Measurements from ENCODE around the gene VPS4B. TPM values are rescaled to one million over a fixed set of nuclear protein-coding genes. Genes with fewer than 3 reads are reported as not detected.

Gene VPS4B
- total and polyA plus RNA-seq, 7 donors = 31.4 to 69.4 (median 40.0) TPM

DNA sequence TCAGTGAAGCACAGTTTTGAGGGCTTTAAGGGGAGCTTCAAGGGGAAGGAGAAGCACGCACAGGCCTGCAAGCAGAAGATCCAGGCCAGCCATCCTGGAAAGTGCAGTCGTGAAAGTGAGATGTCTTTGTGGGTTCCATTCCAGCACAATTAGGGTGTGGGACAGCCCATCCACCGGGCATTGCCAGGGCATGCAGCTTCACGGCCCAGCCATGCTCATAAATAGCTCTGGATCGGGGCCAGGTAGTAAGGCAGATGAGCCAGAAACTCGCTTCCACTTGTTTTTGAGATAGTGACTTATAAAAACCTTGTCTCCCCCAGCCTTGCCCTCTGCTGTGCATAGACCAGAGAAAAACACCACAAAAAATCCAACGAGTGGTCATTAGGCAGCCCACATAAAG is 76.2 kb downstream of the VPS4B start:
- H3K4me1 ChIP-seq = peaks cover 0 to 26% (median 23%) of the 10 kb centered on the region in 4 donors
- no peaks in the 10 kb centered on the region for H3K27me3 ChIP-seq
- DNase-seq = peak; percentile 83
- TF ChIP-seq POLR2AphosphoS5 (IDR thresholded peaks at IDR 0.05) = peak in 2 of 4 donors; percentile 29 to 30
- TF ChIP-seq, protein P1, sequence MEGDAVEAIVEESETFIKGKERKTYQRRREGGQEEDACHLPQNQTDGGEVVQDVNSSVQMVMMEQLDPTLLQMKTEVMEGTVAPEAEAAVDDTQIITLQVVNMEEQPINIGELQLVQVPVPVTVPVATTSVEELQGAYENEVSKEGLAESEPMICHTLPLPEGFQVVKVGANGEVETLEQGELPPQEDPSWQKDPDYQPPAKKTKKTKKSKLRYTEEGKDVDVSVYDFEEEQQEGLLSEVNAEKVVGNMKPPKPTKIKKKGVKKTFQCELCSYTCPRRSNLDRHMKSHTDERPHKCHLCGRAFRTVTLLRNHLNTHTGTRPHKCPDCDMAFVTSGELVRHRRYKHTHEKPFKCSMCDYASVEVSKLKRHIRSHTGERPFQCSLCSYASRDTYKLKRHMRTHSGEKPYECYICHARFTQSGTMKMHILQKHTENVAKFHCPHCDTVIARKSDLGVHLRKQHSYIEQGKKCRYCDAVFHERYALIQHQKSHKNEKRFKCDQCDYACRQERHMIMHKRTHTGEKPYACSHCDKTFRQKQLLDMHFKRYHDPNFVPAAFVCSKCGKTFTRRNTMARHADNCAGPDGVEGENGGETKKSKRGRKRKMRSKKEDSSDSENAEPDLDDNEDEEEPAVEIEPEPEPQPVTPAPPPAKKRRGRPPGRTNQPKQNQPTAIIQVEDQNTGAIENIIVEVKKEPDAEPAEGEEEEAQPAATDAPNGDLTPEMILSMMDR (IDR thresholded peaks at IDR 0.05) = no peak
- no peak for TF ChIP-seq EP300 (IDR thresholded peaks at IDR 0.05)
- no peaks in the 10 kb centered on the region for H3K9me3 ChIP-seq
- H3K27ac ChIP-seq = peak overlapping the region; percentile 39 to 80 (median 68)
- WGBS, 2 donors = 57 to 67% methylated on average over 7 of the region's 7 CpGs
- H3K36me3 ChIP-seq = peaks cover 13 to 85% (median 23%) of the 10 kb centered on the region in 4 donors
- intact Hi-C loops (cut with DNase I) = loop anchor here (5.0 kb wide), 2 partner anchors 76 to 91 kb away; partner anchors contain the start of gene VPS4B
- no peak overlapping the region for H3K4me3 ChIP-seq

DNA sequence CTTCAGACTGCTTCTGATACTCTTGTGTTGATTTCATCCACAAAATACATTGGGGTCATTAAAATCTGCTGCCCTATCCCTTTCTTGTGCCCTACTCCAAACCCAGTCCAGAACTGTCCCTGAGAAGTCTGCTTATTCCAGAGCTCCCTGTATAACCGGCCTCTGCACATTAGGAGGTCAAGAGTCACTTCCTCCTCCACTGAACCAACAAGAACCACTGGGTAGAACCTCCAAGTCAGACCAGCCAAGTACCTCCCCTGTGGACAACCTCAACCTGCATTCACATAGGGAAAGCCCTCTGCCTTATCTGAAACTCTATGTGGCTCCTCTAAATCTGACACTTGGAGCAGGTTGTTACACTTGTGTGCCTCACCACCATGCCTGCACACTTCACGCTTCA is 77.4 kb downstream of the VPS4B start:
- 59 to 84% methylated on average over 2 of the region's 2 CpGs for WGBS, 2 donors
- intact Hi-C loops (cut with DNase I) = loop anchor here (5.0 kb wide), 2 partner anchors 77 to 92 kb away; partner anchors contain the start of gene VPS4B
- H3K27me3 ChIP-seq = no peaks in the 10 kb centered on the region
- no peak for TF ChIP-seq EP300 (IDR thresholded peaks at IDR 0.05)
- no peak for TF ChIP-seq POLR2A (IDR thresholded peaks at IDR 0.05)
- TF ChIP-seq, protein P1 (IDR thresholded peaks at IDR 0.05) = no peak
- H3K36me3 ChIP-seq = peaks cover 9 to 85% (median 15%) of the 10 kb centered on the region in 4 donors
- no peaks in the 10 kb centered on the region for H3K9me3 ChIP-seq
- no peak for DNase-seq
- peak overlapping the region in 3 of 4 donors; percentile 65 to 80 (median 72) for H3K27ac ChIP-seq
- H3K4me3 ChIP-seq = no peak overlapping the region
- H3K4me1 ChIP-seq = peaks cover 0 to 26% (median 23%) of the 10 kb centered on the region in 4 donors

DNA sequence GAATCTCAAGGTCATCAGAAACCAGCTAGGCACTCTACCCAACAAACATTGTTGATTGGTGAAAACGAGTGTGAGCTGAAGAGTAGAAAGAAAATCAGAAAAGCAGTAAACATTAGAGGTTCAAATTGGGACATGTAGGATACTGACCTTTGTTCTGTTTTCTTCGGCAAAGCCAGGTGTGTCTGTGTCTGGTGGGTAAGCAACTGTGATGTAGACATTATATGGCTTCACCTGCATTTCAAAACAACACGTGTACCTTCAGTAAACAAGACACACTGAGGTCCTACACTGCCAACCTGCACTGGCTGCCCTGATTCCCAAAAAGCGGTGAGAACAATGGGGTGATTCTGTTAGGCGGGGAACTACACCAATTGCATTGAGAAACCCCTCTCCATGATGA is 78.0 kb downstream of the VPS4B start:
- no peaks in the 10 kb centered on the region for H3K9me3 ChIP-seq
- H3K4me1 ChIP-seq = peaks cover 0 to 26% (median 23%) of the 10 kb centered on the region in 4 donors
- peak overlapping the region in 2 of 4 donors; percentile 2 to 72 for H3K27ac ChIP-seq
- no peaks in the 10 kb centered on the region for H3K27me3 ChIP-seq
- TF ChIP-seq POLR2AphosphoS5 (IDR thresholded peaks at IDR 0.05) (no peak), POLR2A (IDR thresholded peaks at IDR 0.05) (no peak), EP300 (IDR thresholded peaks at IDR 0.05) (no peak)
- TF ChIP-seq, protein P1 (IDR thresholded peaks at IDR 0.05) = no peak
- DNase-seq = no peak
- intact Hi-C loops (cut with DNase I) = no loop called here
- 34 to 77% methylated on average over 5 of the region's 5 CpGs for WGBS, 2 donors
- no peak overlapping the region for H3K4me3 ChIP-seq
- H3K36me3 ChIP-seq = peaks cover 6 to 83% (median 13%) of the 10 kb centered on the region in 4 donors

DNA sequence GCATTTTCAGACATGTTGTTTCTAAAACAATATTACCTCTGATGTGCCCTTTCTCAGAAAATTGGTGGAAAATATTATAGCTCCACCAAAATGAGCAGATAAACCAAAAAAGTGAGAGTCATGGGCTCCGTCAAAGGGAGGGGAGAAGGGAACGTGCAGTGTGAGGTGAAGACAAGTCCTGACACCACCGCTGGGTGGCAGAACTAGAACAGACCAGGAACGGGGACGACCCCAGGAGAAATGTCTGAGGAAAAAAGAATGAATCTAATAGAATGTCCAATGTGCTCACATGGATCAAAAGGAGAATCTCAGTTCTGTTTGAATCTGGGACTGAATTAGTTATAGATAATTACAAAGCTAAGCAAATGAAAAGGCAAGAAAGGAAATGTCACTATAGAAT is 80.1 kb downstream of the VPS4B start:
- no peak for TF ChIP-seq POLR2AphosphoS5 (IDR thresholded peaks at IDR 0.05)
- TF ChIP-seq, protein P1 (IDR thresholded peaks at IDR 0.05) = peak in 3 of 4 experiments; percentile 7 to 34 (median 31)
- intact Hi-C loops (cut with DNase I) = no loop called here
- 53 to 62% methylated on average over 5 of the region's 5 CpGs for whole genome bisulfite sequencing, 2 donors
- Histone ChIP-seq H3K4me3 (no peak overlapping the region), H3K27me3 (no peaks in the 10 kb centered on the region), H3K4me1 (peaks cover 0 to 26% (median 23%) of the 10 kb centered on the region in 4 donors), H3K36me3 (peaks cover 0 to 84% (median 8%) of the 10 kb centered on the region in 4 donors), H3K27ac (no peak overlapping the region), H3K9me3 (no peaks in the 10 kb centered on the region)
- DNase-seq = no peak
